ENCODE measurements around the gene RFX2. TPM values are rescaled to one million over a fixed set of nuclear protein-coding genes. Genes with fewer than 3 reads are reported as not detected.

The RFX2 gene
- total and polyA plus RNA-seq, 9 of the 15 experiments (the other 6 are each of a cell fraction or from before 2014, with no cell fraction given), result 3.6 to 18.7 (median 8.7) TPM

- TF ChIP-seq SMARCA4 (IDR thresholded peaks at IDR 0.05) (peak; percentile 63), CREB5 (CRISPR knock-in tag; IDR thresholded peaks at IDR 0.05) (no peak), E2F6 (IDR thresholded peaks at IDR 0.05; ENCODE audit: borderline replicate concordance in 1 of 2, extremely low read depth in 1 of 2, insufficient read depth in 1 of 2, insufficient read length in 1 of 2, low read depth in 1 of 2, low read length in 1 of 2, poor library complexity in 1 of 2, severe bottlenecking in 1 of 2) (no peak), CBFA2T2 (conservative IDR thresholded peaks at IDR 0.05) (no peak), TAF7 (tag; IDR thresholded peaks at IDR 0.05) (no peak), SMARCC2 (IDR thresholded peaks at IDR 0.05; ENCODE audit: low read depth) (no peak), EHMT2 (IDR thresholded peaks at IDR 0.05) (no peak), ATF3 (IDR thresholded peaks at IDR 0.05) (peak; percentile 95), ATF3 (CRISPR knock-in tag; conservative IDR thresholded peaks at IDR 0.05) (peak; percentile 57; the same call in 1 of the 2 replicates), TOE1 (IDR thresholded peaks at IDR 0.05; ENCODE audit: borderline replicate concordance) (no peak), TOE1 (CRISPR knock-in tag; IDR thresholded peaks at IDR 0.05; ENCODE audit: borderline replicate concordance, low read depth) (no peak), ZEB2 (IDR thresholded peaks at IDR 0.05) (0 out of 2 replicates have a peak, but pooled peaks have one; percentile 25), ATF2 (CRISPR knock-in tag; IDR thresholded peaks at IDR 0.05) (peak; percentile 85; the same call in 1 of the 2 replicates), SMARCA5 (IDR thresholded peaks at IDR 0.05) (0 out of 2 replicates have a peak, but pooled peaks have one; percentile 10), DDX20 (tag; IDR thresholded peaks at IDR 0.05; ENCODE audit: low read depth) (no peak), CEBPB (tag; IDR thresholded peaks at IDR 0.05) (peak; percentile 92), TCF15 (CRISPR knock-in tag; IDR thresholded peaks at IDR 0.05) (no peak), MYC (IDR thresholded peaks at IDR 0.05; ENCODE audit: low read depth, low read length) (no peak), MYC (CRISPR knock-in tag; IDR thresholded peaks at IDR 0.05; ENCODE audit: borderline replicate concordance, low read depth) (no peak), ZNF143 (CRISPR knock-in tag; IDR thresholded peaks at IDR 0.05) (no peak)
These were observed 16.2 kb upstream of the RFX2 start (continued) for GRCh38 chr19:6126335-6126974.
